Epithelial cell of proximal tubule (primary cell): ENCODE data around the gene PDE6C. TPM values are rescaled to one million over a fixed set of nuclear protein-coding genes. Genes with fewer than 3 reads are reported as not detected.

Source experiments
- DNase-seq: peaks from one replicate; pipeline ENCODE4 v3.0.0-alpha.2; 2011; ENCODE audit warnings: low read depth
- H3K4me3 ChIP-seq: 2 replicates; pipeline ENCODE4 v1.5.1; 2011; ENCODE audit warnings: low read depth, mild to moderate bottlenecking, low read length
- total RNA-seq: library from RNA; depleted of rRNA; stranded (reverse); fragments of >200 nt; gene quantifications from 2 replicates; pipeline ENCODE4 v1.2.3, GENCODE V29; 2015
- TF ChIP-seq, protein P1 (sequence below): conservative IDR thresholded peaks from 2 replicates; pipeline ENCODE4 v1.5.1; 2012; ENCODE audit warnings: low read depth, mild to moderate bottlenecking, low read length

The PDE6C gene
- total RNA-seq, 1 donor from 2014 or later: not detected

DNA sequence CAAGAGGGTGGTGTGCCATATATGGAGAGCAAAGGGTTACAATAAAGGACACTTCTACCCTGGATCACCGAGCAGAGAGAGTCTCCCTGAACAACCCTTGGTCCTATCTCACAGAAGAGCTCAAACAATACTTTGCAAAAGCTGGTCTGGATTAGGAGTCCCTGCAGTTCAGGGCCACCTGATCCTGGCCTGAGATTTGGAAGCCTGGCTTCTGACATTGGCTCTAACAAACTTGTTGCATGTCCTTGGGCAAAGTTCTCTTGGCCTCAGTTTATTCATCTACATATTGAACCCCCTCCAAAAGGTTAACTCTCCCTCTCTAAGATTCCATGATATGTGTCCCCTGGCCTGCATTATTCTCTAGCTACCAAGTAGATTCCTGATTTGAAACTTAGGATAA lies 13.0 kb upstream of the PDE6C start:
- H3K4me3 ChIP-seq: no peak overlapping the region
- no peak for DNase-seq
- TF ChIP-seq, protein P1, sequence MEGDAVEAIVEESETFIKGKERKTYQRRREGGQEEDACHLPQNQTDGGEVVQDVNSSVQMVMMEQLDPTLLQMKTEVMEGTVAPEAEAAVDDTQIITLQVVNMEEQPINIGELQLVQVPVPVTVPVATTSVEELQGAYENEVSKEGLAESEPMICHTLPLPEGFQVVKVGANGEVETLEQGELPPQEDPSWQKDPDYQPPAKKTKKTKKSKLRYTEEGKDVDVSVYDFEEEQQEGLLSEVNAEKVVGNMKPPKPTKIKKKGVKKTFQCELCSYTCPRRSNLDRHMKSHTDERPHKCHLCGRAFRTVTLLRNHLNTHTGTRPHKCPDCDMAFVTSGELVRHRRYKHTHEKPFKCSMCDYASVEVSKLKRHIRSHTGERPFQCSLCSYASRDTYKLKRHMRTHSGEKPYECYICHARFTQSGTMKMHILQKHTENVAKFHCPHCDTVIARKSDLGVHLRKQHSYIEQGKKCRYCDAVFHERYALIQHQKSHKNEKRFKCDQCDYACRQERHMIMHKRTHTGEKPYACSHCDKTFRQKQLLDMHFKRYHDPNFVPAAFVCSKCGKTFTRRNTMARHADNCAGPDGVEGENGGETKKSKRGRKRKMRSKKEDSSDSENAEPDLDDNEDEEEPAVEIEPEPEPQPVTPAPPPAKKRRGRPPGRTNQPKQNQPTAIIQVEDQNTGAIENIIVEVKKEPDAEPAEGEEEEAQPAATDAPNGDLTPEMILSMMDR: no peak

- H3K4me3 ChIP-seq: no peak overlapping the region
- TF ChIP-seq, protein P1: no peak
- no peak for DNase-seq
Measured at GRCh38 chr10:93599778-93600177, 12.6 kb upstream of the PDE6C start.

GRCh38 chr10:93600446-93601145 lies 11.7 kb upstream of the PDE6C start:
- TF ChIP-seq, protein P1: no peak
- DNase-seq: no peak
- H3K4me3 ChIP-seq: peak overlapping the region; percentile 39

GRCh38 chr10:93601146-93601773 lies 11.1 kb upstream of the PDE6C start, which contains the start of gene RBP4:
RBP4 (minus strand) TSS chr10:93601235; CDS start chr10:93601028, 207 bp downstream.
- DNase-seq: no peak
- TF ChIP-seq, protein P1: no peak
- peak within 1 kb of the TSS; percentile 39 for H3K4me3 ChIP-seq

DNA sequence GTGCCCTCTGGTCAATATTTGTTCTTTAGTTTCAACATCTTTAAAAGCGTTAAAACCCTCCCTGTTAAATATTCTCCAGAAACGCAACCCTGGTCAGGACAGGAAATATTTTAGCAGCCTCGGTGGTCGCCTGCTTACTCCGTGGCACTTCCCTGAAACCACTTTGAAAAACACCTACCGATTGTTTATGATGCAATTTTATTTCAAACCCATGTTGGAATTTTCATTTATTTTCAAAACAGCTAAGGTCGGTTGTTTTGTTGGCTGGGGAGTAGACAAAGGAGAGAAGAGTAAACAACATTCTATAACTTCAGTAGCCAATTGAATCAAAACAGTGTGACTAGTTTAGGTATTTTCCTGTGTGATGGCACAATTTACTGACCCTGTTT lies 10.6 kb upstream of the PDE6C start:
- TF ChIP-seq, protein P1: no peak
- no peak overlapping the region for H3K4me3 ChIP-seq
- DNase-seq: no peak

DNA sequence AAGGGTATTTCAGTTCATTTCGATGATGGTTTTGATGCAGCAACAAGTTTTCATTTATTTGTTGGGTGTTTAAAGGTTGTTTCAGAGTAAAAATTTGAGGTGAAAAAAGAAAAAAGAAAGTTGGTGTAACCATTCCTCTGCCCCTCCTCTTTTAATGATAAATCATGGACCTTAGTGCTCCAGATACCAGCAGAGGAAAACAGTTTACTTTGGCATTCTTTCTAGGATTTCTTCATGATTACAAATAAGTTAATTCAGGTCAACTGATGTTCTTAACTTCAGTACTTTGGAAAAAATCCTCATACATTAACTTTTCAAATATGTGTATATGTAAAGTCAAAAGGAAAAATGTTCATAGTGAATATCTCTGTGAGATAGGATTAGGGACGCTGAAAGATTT lies 9.3 kb upstream of the PDE6C start:
- TF ChIP-seq, protein P1: no peak
- no peak for DNase-seq
- H3K4me3 ChIP-seq: no peak overlapping the region
